Neural progenitor cell (in vitro differentiated cells): ENCODE results near the gene SPSB1. TPM values are rescaled to one million over a fixed set of nuclear protein-coding genes. Genes with fewer than 3 reads are reported as not detected.

Experiments used
- DNase-seq: peaks from one replicate; pipeline ENCODE4 v3.0.0-alpha.2; 2016; ENCODE audit warnings: low spot score
- H2AFZ ChIP-seq: fragments of 200-600 bp; sonication (generic); replicated peaks from 2 replicates; pipeline ENCODE4 v1.6.1; 2016; ENCODE audit warnings: antibody characterized with exemption
- H3F3A ChIP-seq: fragments of 200-600 bp; sonication (generic); 2 replicates; pipeline ENCODE4 v1.6.1; 2016; ENCODE audit warnings: antibody characterized with exemption, low read depth
- H3K27ac ChIP-seq: fragments of 200-600 bp; sonication (generic); 2 replicates; pipeline ENCODE4 v1.5.1; 2016; ENCODE audit warnings: mild to moderate bottlenecking
- H3K27me3 ChIP-seq: fragments of 200-600 bp; sonication (generic); 2 replicates; pipeline ENCODE4 v1.6.1; 2016; ENCODE audit warnings: mild to moderate bottlenecking, moderate library complexity
- H3K36me3 ChIP-seq: fragments of 200-600 bp; sonication (generic); 2 replicates; pipeline ENCODE4 v1.5.1; 2016
- H3K4me1 ChIP-seq: fragments of 200-600 bp; sonication (generic); 2 replicates; pipeline ENCODE4 v1.6.1; 2016; ENCODE audit warnings: mixed run types
- H3K4me2 ChIP-seq: fragments of 200-600 bp; sonication (generic); 2 replicates; pipeline ENCODE4 v1.6.1; 2016
- H3K4me3 ChIP-seq: fragments of 200-600 bp; sonication (generic); 2 replicates; pipeline ENCODE4 v1.5.1; 2016
- H3K79me2 ChIP-seq: fragments of 200-600 bp; sonication (generic); 2 replicates; pipeline ENCODE4 v1.6.1; 2016; ENCODE audit warnings: low read depth
- H3K9ac ChIP-seq: fragments of 200-600 bp; sonication (generic); 2 replicates; pipeline ENCODE4 v1.6.1; 2016
- H3K9me3 ChIP-seq: fragments of 200-600 bp; sonication (generic); 2 replicates; pipeline ENCODE4 v1.5.1; 2016; ENCODE audit warnings: low read depth
- H4K20me1 ChIP-seq: fragments of 200-600 bp; sonication (generic); 2 replicates; pipeline ENCODE4 v1.6.1; 2016; ENCODE audit warnings: low read depth
- H3K27ac Mint-ChIP-seq: 3 replicates; pipeline ENCODE4 v1.8.0; 2021; ENCODE audit warnings: mixed read lengths
- H3K27me3 Mint-ChIP-seq: 2 replicates; pipeline ENCODE4 v1.8.0; 2022; ENCODE audit warnings: low read depth, mild to moderate bottlenecking, inconsistent platforms, moderate library complexity, mixed read lengths; ENCODE audit not compliant: insufficient read depth
- H3K36me3 Mint-ChIP-seq: 3 replicates; pipeline ENCODE4 v1.8.0; 2021; ENCODE audit warnings: mixed read lengths
- H3K4me1 Mint-ChIP-seq: 3 replicates; pipeline ENCODE4 v1.8.0; 2021; ENCODE audit warnings: mixed read lengths
- H3K4me3 Mint-ChIP-seq: 3 replicates; pipeline ENCODE4 v1.8.0; 2021; ENCODE audit warnings: mild to moderate bottlenecking, moderate library complexity, mixed read lengths
- H3K9me3 Mint-ChIP-seq: 3 replicates; pipeline ENCODE4 v1.8.0; 2020; ENCODE audit warnings: mixed read lengths
- EZH2 ChIP-seq: fragments of 200-600 bp; sonication (generic); IDR thresholded peaks from 2 replicates; pipeline ENCODE4 v1.6.1; 2017; ENCODE audit warnings: antibody characterized with exemption, mild to moderate bottlenecking, moderate library complexity
- EZH2phosphoT487 ChIP-seq: fragments of 200-600 bp; sonication (generic); IDR thresholded peaks from 2 replicates; pipeline ENCODE4 v1.6.1; 2017; ENCODE audit warnings: antibody characterized with exemption
- total RNA-seq: library from RNA; depleted of rRNA; stranded (reverse); fragments of >200 nt; gene quantifications from 2 replicates; pipeline ENCODE4 v1.2.3, GENCODE V29; 2015; ENCODE audit warnings: low replicate concordance
- TF ChIP-seq, protein P1 (sequence below): fragments of 200-600 bp; sonication (generic); IDR thresholded peaks from 2 replicates; pipeline ENCODE4 v1.5.1; 2017; ENCODE audit warnings: antibody characterized with exemption, mild to moderate bottlenecking

Gene SPSB1
- total RNA-seq, 1 donor from 2014 or later: 2.8 TPM

DNA sequence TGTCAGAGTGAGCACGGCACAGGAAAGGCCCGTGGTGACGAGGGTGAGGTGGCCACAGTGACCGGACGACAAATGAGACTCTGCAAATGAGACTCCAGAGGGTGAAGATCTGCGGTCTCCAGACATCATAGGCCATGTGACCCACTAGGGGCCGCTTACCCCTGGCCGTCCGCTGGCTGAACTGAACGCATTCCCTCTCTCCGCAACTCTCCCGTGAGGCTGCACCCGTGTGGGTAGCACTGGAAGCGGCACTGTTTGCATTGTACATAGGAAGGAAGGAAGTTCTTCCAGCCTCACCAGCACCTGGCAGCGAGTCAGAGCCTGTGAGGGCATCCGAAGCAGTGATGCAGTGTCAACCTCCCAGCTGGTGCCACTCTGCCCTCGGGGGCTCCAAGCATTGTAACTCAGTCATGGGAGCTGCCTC, 23.6 kb upstream of the SPSB1 start:
- Histone ChIP-seq H3K4me2 (no peak overlapping the region), H3F3A (peaks cover 13% of the 10 kb centered on the region), H3K9ac (no peak overlapping the region), H3K27me3 (no peaks in the 10 kb centered on the region), H3K79me2 (no peaks in the 10 kb centered on the region), H4K20me1 (no peaks in the 10 kb centered on the region), H2AFZ (no peak overlapping the region), H3K27ac (no peak overlapping the region), H3K36me3 (no peaks in the 10 kb centered on the region), H3K9me3 (no peaks in the 10 kb centered on the region), H3K4me3 (no peak overlapping the region), H3K4me1 (peaks cover 19% of the 10 kb centered on the region)
- DNase-seq: no peak
- peaks cover 8% of the 10 kb centered on the region for H3K36me3 Mint-ChIP-seq
- H3K27ac Mint-ChIP-seq: no peak overlapping the region
- peaks cover 46% of the 10 kb centered on the region for H3K4me1 Mint-ChIP-seq
- peaks cover 6% of the 10 kb centered on the region for H3K27me3 Mint-ChIP-seq
- no peak overlapping the region for H3K4me3 Mint-ChIP-seq
- no peaks in the 10 kb centered on the region for H3K9me3 Mint-ChIP-seq
- TF ChIP-seq EZH2phosphoT487 (no peak), EZH2 (no peak)
- TF ChIP-seq, protein P1, sequence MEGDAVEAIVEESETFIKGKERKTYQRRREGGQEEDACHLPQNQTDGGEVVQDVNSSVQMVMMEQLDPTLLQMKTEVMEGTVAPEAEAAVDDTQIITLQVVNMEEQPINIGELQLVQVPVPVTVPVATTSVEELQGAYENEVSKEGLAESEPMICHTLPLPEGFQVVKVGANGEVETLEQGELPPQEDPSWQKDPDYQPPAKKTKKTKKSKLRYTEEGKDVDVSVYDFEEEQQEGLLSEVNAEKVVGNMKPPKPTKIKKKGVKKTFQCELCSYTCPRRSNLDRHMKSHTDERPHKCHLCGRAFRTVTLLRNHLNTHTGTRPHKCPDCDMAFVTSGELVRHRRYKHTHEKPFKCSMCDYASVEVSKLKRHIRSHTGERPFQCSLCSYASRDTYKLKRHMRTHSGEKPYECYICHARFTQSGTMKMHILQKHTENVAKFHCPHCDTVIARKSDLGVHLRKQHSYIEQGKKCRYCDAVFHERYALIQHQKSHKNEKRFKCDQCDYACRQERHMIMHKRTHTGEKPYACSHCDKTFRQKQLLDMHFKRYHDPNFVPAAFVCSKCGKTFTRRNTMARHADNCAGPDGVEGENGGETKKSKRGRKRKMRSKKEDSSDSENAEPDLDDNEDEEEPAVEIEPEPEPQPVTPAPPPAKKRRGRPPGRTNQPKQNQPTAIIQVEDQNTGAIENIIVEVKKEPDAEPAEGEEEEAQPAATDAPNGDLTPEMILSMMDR: no peak

DNA sequence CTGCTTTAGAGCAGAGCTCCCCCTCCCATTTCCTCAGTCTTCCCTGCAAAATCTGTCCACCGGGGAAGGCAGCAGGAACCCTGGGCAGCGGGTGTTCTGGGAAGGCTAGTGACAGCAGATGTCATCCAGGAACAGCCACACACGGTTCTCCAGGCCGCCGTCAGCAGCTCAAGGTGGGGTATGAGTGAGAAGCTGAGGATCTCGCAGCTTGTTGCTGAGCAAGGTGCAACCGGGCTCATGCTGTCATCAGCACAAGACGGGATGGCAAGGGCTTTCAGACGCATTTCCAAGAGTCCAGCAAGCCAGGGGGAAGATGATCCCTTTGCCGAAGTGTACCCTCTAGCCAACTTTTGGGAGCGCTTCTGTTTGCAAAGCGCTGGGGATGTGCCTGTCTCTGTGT, 23.0 kb upstream of the SPSB1 start:
- H3K4me1 ChIP-seq: peaks cover 19% of the 10 kb centered on the region
- no peak for DNase-seq
- H3K9me3 Mint-ChIP-seq: no peaks in the 10 kb centered on the region
- H3F3A ChIP-seq: peaks cover 13% of the 10 kb centered on the region
- no peak overlapping the region for H3K4me3 ChIP-seq
- H3K36me3 ChIP-seq: no peaks in the 10 kb centered on the region
- H3K4me3 Mint-ChIP-seq: no peak overlapping the region
- H4K20me1 ChIP-seq: no peaks in the 10 kb centered on the region
- peaks cover 46% of the 10 kb centered on the region for H3K4me1 Mint-ChIP-seq
- H3K27me3 ChIP-seq: no peaks in the 10 kb centered on the region
- peaks cover 8% of the 10 kb centered on the region for H3K36me3 Mint-ChIP-seq
- H2AFZ ChIP-seq: no peak overlapping the region
- TF ChIP-seq, protein P1: no peak
- TF ChIP-seq EZH2 (no peak), EZH2phosphoT487 (no peak)
- H3K9me3 ChIP-seq: no peaks in the 10 kb centered on the region
- peaks cover 6% of the 10 kb centered on the region for H3K27me3 Mint-ChIP-seq
- H3K4me2 ChIP-seq: no peak overlapping the region
- H3K79me2 ChIP-seq: no peaks in the 10 kb centered on the region
- peak overlapping the region; percentile 21 for H3K27ac Mint-ChIP-seq
- H3K27ac ChIP-seq: no peak overlapping the region
- no peak overlapping the region for H3K9ac ChIP-seq

DNA sequence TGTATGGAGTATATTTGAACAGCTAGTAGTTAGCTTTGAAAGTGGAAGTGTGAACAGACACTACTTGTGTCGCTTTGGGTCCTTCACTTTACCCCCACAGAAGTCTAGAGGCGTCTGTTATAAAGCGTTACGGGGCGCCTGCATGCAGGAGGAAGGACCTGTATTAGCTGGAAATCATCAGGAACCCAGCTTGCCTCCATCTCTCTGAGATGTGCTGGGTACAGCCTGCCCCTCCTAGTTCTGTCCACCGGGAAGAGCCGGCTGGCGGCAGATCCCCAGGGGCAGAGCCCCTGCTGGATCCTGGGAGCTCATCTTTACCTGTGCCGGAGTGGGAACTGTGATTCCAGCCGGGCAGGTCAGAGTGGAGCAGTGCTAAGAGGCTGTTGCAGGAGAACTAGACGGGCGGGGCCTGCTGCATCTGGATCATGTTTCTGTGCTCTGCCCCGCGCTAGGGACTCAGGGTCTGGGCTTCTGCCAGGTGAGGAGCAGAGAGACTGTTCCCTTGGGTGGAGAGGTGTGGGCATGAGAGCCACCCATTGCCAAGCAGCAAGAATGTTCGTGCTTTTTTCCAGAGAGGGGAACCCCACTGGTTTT, 22.3 kb upstream of the SPSB1 start:
- Histone ChIP-seq H3K79me2 (no peaks in the 10 kb centered on the region), H3K4me3 (no peak overlapping the region), H3K27ac (no peak overlapping the region), H3K9me3 (no peaks in the 10 kb centered on the region), H3K27me3 (no peaks in the 10 kb centered on the region), H3K9ac (no peak overlapping the region), H3K4me2 (peak overlapping the region; percentile 13), H2AFZ (no peak overlapping the region), H3K36me3 (no peaks in the 10 kb centered on the region), H3K4me1 (peaks cover 19% of the 10 kb centered on the region), H4K20me1 (no peaks in the 10 kb centered on the region), H3F3A (peaks cover 13% of the 10 kb centered on the region)
- H3K4me1 Mint-ChIP-seq: peaks cover 45% of the 10 kb centered on the region
- no peak overlapping the region for H3K27ac Mint-ChIP-seq
- TF ChIP-seq EZH2phosphoT487 (no peak), EZH2 (no peak)
- TF ChIP-seq, protein P1: no peak
- H3K9me3 Mint-ChIP-seq: no peaks in the 10 kb centered on the region
- H3K36me3 Mint-ChIP-seq: peaks cover 4% of the 10 kb centered on the region
- peak; percentile 39 for DNase-seq
- H3K4me3 Mint-ChIP-seq: no peak overlapping the region
- peaks cover 9% of the 10 kb centered on the region for H3K27me3 Mint-ChIP-seq
